ENCODE results near the gene AQP2.

Gene AQP2

DNA sequence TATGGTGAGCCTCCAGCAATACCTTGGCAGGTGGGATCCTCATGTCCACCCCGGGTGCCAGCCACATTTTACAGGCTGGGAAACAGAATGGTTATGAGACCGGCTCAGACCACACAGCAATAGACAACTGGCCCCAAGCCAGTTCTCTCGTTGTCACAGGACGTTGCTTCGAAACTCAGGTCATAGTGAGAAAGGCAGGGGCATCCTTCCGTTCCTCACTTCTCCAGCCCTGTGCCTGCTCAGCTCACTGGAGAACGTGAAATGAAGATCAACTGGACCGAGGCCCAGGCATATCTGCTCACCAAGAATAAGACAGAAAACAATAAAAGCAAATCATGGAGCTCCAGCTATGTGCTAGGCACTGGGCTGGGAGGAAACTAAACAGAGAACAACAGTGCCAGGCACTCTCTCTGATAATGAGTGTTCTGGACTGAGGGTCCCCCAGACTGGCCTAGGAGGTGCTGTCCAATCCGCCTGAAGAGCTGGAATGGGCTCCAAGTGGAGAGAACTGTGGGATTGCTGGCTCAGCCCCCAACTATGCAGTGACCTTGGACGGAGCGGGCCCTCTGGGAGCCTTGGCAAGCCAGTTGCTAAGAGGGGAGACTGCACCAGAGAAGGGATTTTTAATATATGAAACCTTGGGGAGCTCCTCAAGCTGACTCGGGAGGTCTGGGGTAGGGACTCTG lies 28.0 kb upstream of the AQP2 start:
- Histone ChIP-seq H3F3A (ENCODE audit: insufficient read depth, low read length) (no peaks in the 10 kb centered on the region), H3K4me2 (ENCODE audit: low read length) (no peak overlapping the region), H3K79me2 (ENCODE audit: insufficient read depth, low read length) (no peaks in the 10 kb centered on the region), H3K4me1 (ENCODE audit: insufficient read depth, low read length, severe bottlenecking) (no peaks in the 10 kb centered on the region), H3K27me3 (ENCODE audit: insufficient read depth, low read length) (peaks cover 4% of the 10 kb centered on the region), H3K9me3 (ENCODE audit: low read length) (no peaks in the 10 kb centered on the region), H3K36me3 (ENCODE audit: insufficient read depth, low read length) (no peaks in the 10 kb centered on the region), H3K9ac (ENCODE audit: low read length) (no peak overlapping the region), H2AFZ (ENCODE audit: low read length) (no peak overlapping the region), H3K4me3 (ENCODE audit: low read depth, low read length, poor library complexity, severe bottlenecking) (no peak overlapping the region), H3K9me2 (ENCODE audit: low read depth, low read length) (no peaks in the 10 kb centered on the region), H4K20me1 (ENCODE audit: insufficient read depth, low read length) (no peaks in the 10 kb centered on the region), H3K27ac (ENCODE audit: low read depth, low read length, poor library complexity, severe bottlenecking) (no peak overlapping the region)
- TF ChIP-seq, protein P1, sequence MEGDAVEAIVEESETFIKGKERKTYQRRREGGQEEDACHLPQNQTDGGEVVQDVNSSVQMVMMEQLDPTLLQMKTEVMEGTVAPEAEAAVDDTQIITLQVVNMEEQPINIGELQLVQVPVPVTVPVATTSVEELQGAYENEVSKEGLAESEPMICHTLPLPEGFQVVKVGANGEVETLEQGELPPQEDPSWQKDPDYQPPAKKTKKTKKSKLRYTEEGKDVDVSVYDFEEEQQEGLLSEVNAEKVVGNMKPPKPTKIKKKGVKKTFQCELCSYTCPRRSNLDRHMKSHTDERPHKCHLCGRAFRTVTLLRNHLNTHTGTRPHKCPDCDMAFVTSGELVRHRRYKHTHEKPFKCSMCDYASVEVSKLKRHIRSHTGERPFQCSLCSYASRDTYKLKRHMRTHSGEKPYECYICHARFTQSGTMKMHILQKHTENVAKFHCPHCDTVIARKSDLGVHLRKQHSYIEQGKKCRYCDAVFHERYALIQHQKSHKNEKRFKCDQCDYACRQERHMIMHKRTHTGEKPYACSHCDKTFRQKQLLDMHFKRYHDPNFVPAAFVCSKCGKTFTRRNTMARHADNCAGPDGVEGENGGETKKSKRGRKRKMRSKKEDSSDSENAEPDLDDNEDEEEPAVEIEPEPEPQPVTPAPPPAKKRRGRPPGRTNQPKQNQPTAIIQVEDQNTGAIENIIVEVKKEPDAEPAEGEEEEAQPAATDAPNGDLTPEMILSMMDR (IDR thresholded peaks at IDR 0.05; ENCODE audit: low read length), result no peak
- TF ChIP-seq EZH2 (IDR thresholded peaks at IDR 0.05; ENCODE audit: borderline replicate concordance, low read length), result no peak

DNA sequence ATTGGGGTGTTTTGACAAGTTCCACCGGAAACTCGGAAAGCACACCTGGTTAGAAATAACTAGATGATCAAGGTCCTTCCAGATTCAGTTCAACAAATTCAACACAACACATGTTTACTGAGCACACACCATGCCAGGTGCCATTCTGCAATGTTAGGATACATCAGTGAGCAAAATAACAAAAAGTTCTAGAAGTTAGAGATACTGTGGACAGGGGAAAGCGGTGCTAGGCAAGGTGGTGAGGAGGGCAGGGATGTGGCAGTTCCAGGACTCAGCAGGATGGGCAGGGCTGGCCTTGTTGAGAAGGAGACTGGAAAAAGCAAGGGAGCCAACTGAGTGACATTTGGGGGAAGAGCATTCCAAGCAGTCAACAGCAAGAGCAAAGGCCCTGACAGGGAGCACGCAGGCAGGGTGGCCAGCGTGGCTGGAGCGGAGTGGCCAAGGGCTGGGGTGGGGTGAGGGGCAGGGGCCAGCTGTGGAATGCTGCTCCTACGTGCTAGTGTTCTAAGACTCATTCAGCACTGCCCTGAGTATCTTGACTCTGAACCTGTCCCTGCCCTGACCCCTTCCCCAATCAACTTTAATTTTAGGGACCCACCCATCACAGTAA lies 27.4 kb upstream of the AQP2 start:
- Histone ChIP-seq H3K9me3 (ENCODE audit: low read length) (no peaks in the 10 kb centered on the region), H3K4me1 (ENCODE audit: insufficient read depth, low read length, severe bottlenecking) (no peaks in the 10 kb centered on the region), H3K79me2 (ENCODE audit: insufficient read depth, low read length) (no peaks in the 10 kb centered on the region), H3K9ac (ENCODE audit: low read length) (no peak overlapping the region), H4K20me1 (ENCODE audit: insufficient read depth, low read length) (no peaks in the 10 kb centered on the region), H3F3A (ENCODE audit: insufficient read depth, low read length) (no peaks in the 10 kb centered on the region), H3K9me2 (ENCODE audit: low read depth, low read length) (no peaks in the 10 kb centered on the region), H3K36me3 (ENCODE audit: insufficient read depth, low read length) (no peaks in the 10 kb centered on the region), H3K4me3 (ENCODE audit: low read depth, low read length, poor library complexity, severe bottlenecking) (no peak overlapping the region), H3K27ac (ENCODE audit: low read depth, low read length, poor library complexity, severe bottlenecking) (no peak overlapping the region), H3K27me3 (ENCODE audit: insufficient read depth, low read length) (peaks cover 3% of the 10 kb centered on the region), H2AFZ (ENCODE audit: low read length) (no peak overlapping the region), H3K4me2 (ENCODE audit: low read length) (no peak overlapping the region)
- TF ChIP-seq, protein P1 (IDR thresholded peaks at IDR 0.05; ENCODE audit: low read length), result no peak
- no peak for TF ChIP-seq EZH2 (IDR thresholded peaks at IDR 0.05; ENCODE audit: borderline replicate concordance, low read length)

DNA sequence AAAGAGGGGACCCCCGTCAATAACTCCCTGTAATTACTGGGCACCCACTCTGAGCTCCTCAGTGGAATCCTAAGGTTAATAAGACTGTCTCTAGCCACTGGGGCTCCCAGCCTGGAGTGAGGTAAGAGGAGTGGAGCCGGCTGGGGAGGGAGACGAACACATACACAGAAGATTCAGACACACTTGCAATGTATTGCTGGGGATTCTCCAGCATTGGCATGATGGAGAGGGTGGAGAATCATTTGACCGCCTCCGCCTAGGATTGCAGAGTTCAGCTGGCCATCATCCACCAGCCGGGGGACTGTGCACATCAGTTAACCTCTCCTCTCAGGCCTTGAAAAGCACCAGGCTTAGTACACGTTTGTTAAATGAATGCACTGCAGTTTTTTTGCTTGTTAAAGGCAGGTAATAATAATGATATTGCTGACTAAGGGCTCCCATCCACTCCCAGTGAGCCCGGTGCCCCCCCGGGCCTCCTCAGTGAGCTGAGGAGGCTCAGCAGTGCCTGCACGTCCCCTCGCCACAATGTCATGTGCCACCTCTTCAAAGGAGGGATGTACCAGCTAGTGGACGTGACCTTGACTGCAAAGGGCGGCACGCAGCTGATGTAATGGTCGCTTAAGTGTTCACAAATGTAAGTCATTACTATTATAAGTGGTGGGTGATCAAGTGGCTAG lies 26.5 kb upstream of the AQP2 start:
- TF ChIP-seq, protein P1 (IDR thresholded peaks at IDR 0.05; ENCODE audit: low read length), result no peak
- no peak for TF ChIP-seq EZH2 (IDR thresholded peaks at IDR 0.05; ENCODE audit: borderline replicate concordance, low read length)
- H2AFZ ChIP-seq (ENCODE audit: low read length), result no peak overlapping the region
- H3K4me2 ChIP-seq (ENCODE audit: low read length), result no peak overlapping the region
- no peak overlapping the region for H3K4me3 ChIP-seq (ENCODE audit: low read depth, low read length, poor library complexity, severe bottlenecking)
- H3F3A ChIP-seq (ENCODE audit: insufficient read depth, low read length), result no peaks in the 10 kb centered on the region
- H4K20me1 ChIP-seq (ENCODE audit: insufficient read depth, low read length), result no peaks in the 10 kb centered on the region
- H3K9me3 ChIP-seq (ENCODE audit: low read length), result no peaks in the 10 kb centered on the region
- no peaks in the 10 kb centered on the region for H3K4me1 ChIP-seq (ENCODE audit: insufficient read depth, low read length, severe bottlenecking)
- peaks cover 3% of the 10 kb centered on the region for H3K27me3 ChIP-seq (ENCODE audit: insufficient read depth, low read length)
- H3K79me2 ChIP-seq (ENCODE audit: insufficient read depth, low read length), result no peaks in the 10 kb centered on the region
- H3K36me3 ChIP-seq (ENCODE audit: insufficient read depth, low read length), result no peaks in the 10 kb centered on the region
- H3K9ac ChIP-seq (ENCODE audit: low read length), result no peak overlapping the region
- H3K27ac ChIP-seq (ENCODE audit: low read depth, low read length, poor library complexity, severe bottlenecking), result no peak overlapping the region
- no peaks in the 10 kb centered on the region for H3K9me2 ChIP-seq (ENCODE audit: low read depth, low read length)

All from OCI-LY1 (cell line).